Measurements from ENCODE around the gene AREL1. TPM values are rescaled to one million over a fixed set of nuclear protein-coding genes. Genes with fewer than 3 reads are reported as not detected.

The AREL1 gene
- total RNA-seq, 1 experiment from 2014 or later, result 45.9 TPM

GRCh38 chr14:74613211-74613914, 99.5 kb downstream of the AREL1 start:
- no peak for DNase-seq (ENCODE audit: low read depth)

GRCh38 chr14:74612350-74613021, 100.4 kb downstream of the AREL1 start:
- DNase-seq (ENCODE audit: low read depth), result peak; percentile 18

- no peak for DNase-seq (ENCODE audit: low read depth)
Observed at GRCh38 chr14:74611650-74612349, 101.1 kb downstream of the AREL1 start, which contains the start of gene LTBP2. Gene LTBP2, minus strand, starts transcription at chr14:74612237. Its CDS starts 293 bp downstream, at chr14:74611944.

Small RNA genes within 50 kb of the gene (small RNA-seq; reads per million reads assigned to genes)
- gene RF00409, result not detected

Other genes starting within 250 kb of the AREL1 start
- 203 and 243 TPM in 2 replicates for gene NPC2, start 219.8 kb downstream of the AREL1 start, total RNA-seq (2014; rRNA removed; shearing (Covaris generic))
- gene ISCA2, start 219.3 kb downstream of the AREL1 start, total RNA-seq (2014; rRNA removed; shearing (Covaris generic)), result 21.1 and 23.3 TPM in 2 replicates
- gene LTBP2, start 100.8 kb downstream of the AREL1 start, total RNA-seq (2014; rRNA removed; shearing (Covaris generic)), result 32.5 and 34.9 TPM in 2 replicates
- gene FCF1, start 64 bp upstream of the AREL1 start, total RNA-seq (2014; rRNA removed; shearing (Covaris generic)), result 22.7 and 62.8 TPM in 2 replicates
- 14.0 and 14.1 TPM in 2 replicates for gene YLPM1, start 50.2 kb upstream of the AREL1 start, total RNA-seq (2014; rRNA removed; shearing (Covaris generic))
- gene PROX2, start 163.1 kb upstream of the AREL1 start, total RNA-seq (2014; rRNA removed; shearing (Covaris generic)), result 0.03 TPM in 1 of 2 replicates, not detected in the other
- gene DLST, start 168.8 kb upstream of the AREL1 start, total RNA-seq (2014; rRNA removed; shearing (Covaris generic)), result 67.9 and 80.2 TPM in 2 replicates
- not detected in 2 replicates for gene RPS6KL1, start 210.2 kb upstream of the AREL1 start, total RNA-seq (2014; rRNA removed; shearing (Covaris generic))
- gene PGF, start 242.5 kb upstream of the AREL1 start, total RNA-seq (2014; rRNA removed; shearing (Covaris generic)), result 74.0 and 76.1 TPM in 2 replicates